Right cardiac atrium (tissue), 5 donors: ENCODE data around the gene PADI1. TPM values are rescaled to one million over a fixed set of nuclear protein-coding genes. Genes with fewer than 3 reads are reported as not detected.
A peak's percentile ranks its signal among the peaks of the same experiment; 100 is the strongest.

Experiments used
- ATAC-seq, 2 donors: fragments of 200-7000 bp; cut with Tn5 transposase; one replicate each; pipeline versions ENCODE4 v1.8.0 to v1.9.1; 2020; ENCODE audit warnings: moderate library complexity in 2 of 2, mild to moderate bottlenecking in 1 of 2
- DNase-seq, 3 donors: peaks; one replicate each; pipeline ENCODE4 v3.0.0-alpha.2; 2020
- H3K27ac ChIP-seq: one replicate; pipeline ENCODE4 v1.5.1; 2013; ENCODE audit warnings: mild to moderate bottlenecking, low read length, control low read depth, moderate library complexity
- H3K27me3 ChIP-seq: one replicate; pipeline ENCODE4 v1.6.1; 2013; ENCODE audit not compliant: control insufficient read depth, insufficient read depth
- H3K4me1 ChIP-seq: one replicate; pipeline ENCODE4 v1.6.1; 2013; ENCODE audit warnings: low read length; ENCODE audit not compliant: control insufficient read depth, insufficient read depth
- H3K4me3 ChIP-seq: one replicate; pipeline ENCODE4 v1.5.1; 2013; ENCODE audit warnings: low read length, control low read depth
- H3K9me3 ChIP-seq: one replicate; pipeline ENCODE4 v1.6.1; 2013; ENCODE audit warnings: low read length; ENCODE audit not compliant: control insufficient read depth
- WGBS: extraction: QIAGEN DNeasy Blood & Tissue Kit; methylation state at CpG from one replicate; pipeline ENCODE4 v1.1.7; 2013; 5-methylcytosine and 5-hydroxymethylcytosine counted together
- intact Hi-C, 4 donors: fragments of 100-400 bp; cut with DNase I; formaldehyde crosslinking; loops; one replicate each; pipeline versions ENCODE4 v1.11.0 to v1.14.0; 2022 to 2023
- polyA plus RNA-seq: library from polyadenylated mRNA; stranded (reverse); fragments of 200-250 nt; gene quantifications from one replicate; pipeline ENCODE4 v1.2.3, GENCODE V29; 2013
- total RNA-seq, 4 donors: library from RNA; stranded (reverse); fragmentation: NEBNext Ultra II Directional; extraction: Animal tissue kit (Norgen Biotek cat#: 25700); gene quantifications; one replicate each; pipeline ENCODE4 v1.2.1, GENCODE V29; 2021
- donor health status: healthy with polysubstance abuse.
- donor health status: DM: no; HTN: yes; CAD: no.
- donor health status: DM: no; HTN: no; CAD: no.
- donor health status: DM: no; HTN: yes; CAD: no; lungs with severe emphysema.
- donor health status: DM: yes; HTN: yes; CAD: no.

The PADI1 gene
- total and polyA plus RNA-seq, 5 donors = not detected

DNA sequence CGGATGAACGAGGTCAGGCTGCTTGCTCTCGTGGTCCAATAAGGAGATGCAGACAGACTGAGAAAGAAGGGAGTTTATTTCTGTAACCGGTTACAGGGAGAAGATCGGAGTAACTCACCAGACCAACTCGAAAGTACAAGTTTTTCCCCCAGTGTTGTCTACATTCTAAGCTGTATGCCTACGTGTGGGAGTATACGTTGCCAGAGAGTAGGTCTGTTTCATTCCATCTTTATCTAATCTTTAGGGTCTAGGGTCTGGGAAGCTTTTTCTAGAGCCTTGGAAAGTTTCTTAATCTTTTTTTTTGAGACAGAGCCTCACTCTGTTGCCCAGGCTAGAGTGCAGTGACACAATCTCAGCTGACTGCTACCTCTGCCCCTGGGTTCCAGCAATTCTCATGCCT lies 4.7 kb upstream of the PADI1 start:
- Histone ChIP-seq H3K4me1 (no peaks in the 10 kb centered on the region), H3K27ac (no peak overlapping the region), H3K27me3 (no peaks in the 10 kb centered on the region), H3K9me3 (no peaks in the 10 kb centered on the region), H3K4me3 (no peak overlapping the region)
- whole genome bisulfite sequencing = 29% methylated on average over 8 of the region's 8 CpGs
- DNase-seq = no peak
- ATAC-seq = no peak
- intact Hi-C loops = no loop called here

DNA sequence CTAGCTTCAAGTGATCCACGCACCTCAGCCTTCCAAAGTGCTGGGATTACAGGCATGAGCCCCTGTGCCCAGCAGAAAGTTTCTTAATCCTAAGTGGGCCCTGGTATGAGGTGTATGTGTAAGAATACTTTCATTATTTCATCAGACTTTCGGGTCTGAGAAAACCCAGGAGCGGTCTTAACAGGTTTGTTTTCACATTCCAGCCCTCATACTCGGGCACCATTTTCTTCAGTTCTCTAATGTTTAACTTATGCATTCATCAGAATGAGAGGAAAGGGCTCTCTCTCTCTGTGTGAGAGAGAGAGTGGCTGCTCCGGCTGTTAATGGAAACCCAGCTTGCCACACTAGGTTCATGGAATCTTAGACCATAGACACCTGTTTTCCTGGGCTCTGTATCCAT lies 4.2 kb upstream of the PADI1 start:
- DNase-seq = no peak
- intact Hi-C loops = no loop called here
- H3K27me3 ChIP-seq = no peaks in the 10 kb centered on the region
- H3K27ac ChIP-seq = no peak overlapping the region
- H3K4me1 ChIP-seq = no peaks in the 10 kb centered on the region
- 83% methylated on average over 5 of the region's 5 CpGs for WGBS
- no peak overlapping the region for H3K4me3 ChIP-seq
- no peak for ATAC-seq
- H3K9me3 ChIP-seq = no peaks in the 10 kb centered on the region

- WGBS = 61% methylated on average over 9 of the region's 9 CpGs
- intact Hi-C loops = no loop called here
- H3K27ac ChIP-seq = no peak overlapping the region
- no peaks in the 10 kb centered on the region for H3K9me3 ChIP-seq
- no peaks in the 10 kb centered on the region for H3K4me1 ChIP-seq
- DNase-seq (no peak), ATAC-seq (no peak)
- H3K27me3 ChIP-seq = no peaks in the 10 kb centered on the region
- H3K4me3 ChIP-seq = no peak overlapping the region
Measured at GRCh38 chr1:17201201-17202021, 3.5 kb upstream of the PADI1 start.

- 87% methylated on average over 7 of the region's 7 CpGs for WGBS
- Histone ChIP-seq H3K27ac (no peak overlapping the region), H3K9me3 (no peaks in the 10 kb centered on the region), H3K27me3 (no peaks in the 10 kb centered on the region), H3K4me3 (no peak overlapping the region), H3K4me1 (no peaks in the 10 kb centered on the region)
- intact Hi-C loops = no loop called here
- DNase-seq = no peak
- ATAC-seq = no peak
Measured at GRCh38 chr1:17205652-17206051, 724 bp downstream of the PADI1 start.

DNA sequence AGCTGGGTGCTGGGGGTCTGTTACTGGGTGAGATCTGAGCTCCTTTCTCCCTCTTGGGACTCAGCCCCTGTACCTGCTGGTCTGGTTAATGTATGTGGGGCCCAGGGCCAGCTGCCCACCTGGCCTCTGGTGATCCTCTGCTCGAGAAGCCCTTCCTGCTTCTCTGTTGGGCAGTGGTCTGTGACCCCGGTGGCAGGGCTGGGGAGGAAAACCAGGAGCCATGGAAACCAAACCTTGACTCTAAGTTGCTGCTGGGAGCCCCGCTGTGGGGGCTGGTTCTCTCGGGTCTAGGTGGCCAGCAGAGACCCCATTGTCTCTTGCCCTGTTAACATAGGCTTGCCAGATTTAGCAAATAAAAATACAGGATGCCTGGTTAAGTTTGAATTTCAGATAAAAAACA lies 1.3 kb downstream of the PADI1 start:
- no peak overlapping the region for H3K4me3 ChIP-seq
- DNase-seq (no peak), ATAC-seq (no peak)
- intact Hi-C loops = no loop called here
- H3K4me1 ChIP-seq = no peaks in the 10 kb centered on the region
- H3K27ac ChIP-seq = no peak overlapping the region
- no peaks in the 10 kb centered on the region for H3K27me3 ChIP-seq
- WGBS = 66% methylated on average over 4 of the region's 4 CpGs
- no peaks in the 10 kb centered on the region for H3K9me3 ChIP-seq

- H3K27me3 ChIP-seq = no peaks in the 10 kb centered on the region
- DNase-seq (peak in 2 of 3 donors; percentile 34 to 72), ATAC-seq (peak in 1 of 2 donors; percentile 29)
- no peak overlapping the region for H3K27ac ChIP-seq
- H3K4me3 ChIP-seq = no peak overlapping the region
- 45% methylated on average over 4 of the region's 4 CpGs for WGBS
- H3K4me1 ChIP-seq = no peaks in the 10 kb centered on the region
- intact Hi-C loops = no loop called here
- no peaks in the 10 kb centered on the region for H3K9me3 ChIP-seq
Measured at GRCh38 chr1:17207046-17207445, 2.1 kb downstream of the PADI1 start.

GRCh38 chr1:17207540-17207939 lies 2.6 kb downstream of the PADI1 start:
- ATAC-seq = no peak
- H3K27ac ChIP-seq = no peak overlapping the region
- no peaks in the 10 kb centered on the region for H3K4me1 ChIP-seq
- no peak for DNase-seq
- H3K4me3 ChIP-seq = no peak overlapping the region
- H3K9me3 ChIP-seq = no peaks in the 10 kb centered on the region
- intact Hi-C loops = no loop called here
- 63% methylated on average over 5 of the region's 5 CpGs for WGBS
- no peaks in the 10 kb centered on the region for H3K27me3 ChIP-seq

GRCh38 chr1:17207966-17208418 lies 3.1 kb downstream of the PADI1 start:
- Histone ChIP-seq H3K27ac (no peak overlapping the region), H3K4me1 (no peaks in the 10 kb centered on the region), H3K4me3 (no peak overlapping the region), H3K27me3 (no peaks in the 10 kb centered on the region), H3K9me3 (no peaks in the 10 kb centered on the region)
- peak in 1 of 2 donors; percentile 30 for ATAC-seq
- intact Hi-C loops = no loop called here
- no peak for DNase-seq
- 45% methylated on average over 2 of the region's 2 CpGs for WGBS

- Histone ChIP-seq H3K4me3 (no peak overlapping the region), H3K4me1 (no peaks in the 10 kb centered on the region), H3K27me3 (no peaks in the 10 kb centered on the region), H3K27ac (no peak overlapping the region), H3K9me3 (no peaks in the 10 kb centered on the region)
- WGBS = 80% methylated on average over 3 of the region's 3 CpGs
- intact Hi-C loops = no loop called here
- no peak for DNase-seq
- ATAC-seq = no peak
Measured at GRCh38 chr1:17208546-17208945, 3.6 kb downstream of the PADI1 start.

DNA sequence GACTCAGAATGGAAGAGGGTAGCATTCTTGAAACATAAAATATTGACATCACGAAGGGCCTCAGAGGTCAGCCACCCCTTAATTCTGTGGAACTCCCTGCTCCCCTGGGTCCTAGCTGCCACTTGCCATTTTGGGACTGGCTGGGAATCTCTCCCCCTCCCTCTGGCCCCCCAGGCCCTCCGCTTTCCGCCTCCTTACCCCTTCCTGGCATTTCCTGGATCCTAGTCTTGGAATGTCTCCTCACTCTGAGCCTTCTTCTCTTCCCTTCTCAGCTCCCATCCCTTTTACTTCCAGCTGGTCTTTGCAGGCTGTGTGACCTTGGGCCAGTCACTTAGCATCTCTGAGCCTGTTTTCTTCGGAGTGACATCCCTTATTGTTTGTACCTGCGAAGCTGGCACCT lies 4.5 kb downstream of the PADI1 start:
- ATAC-seq = no peak
- H3K4me3 ChIP-seq = no peak overlapping the region
- H3K4me1 ChIP-seq = no peaks in the 10 kb centered on the region
- H3K27ac ChIP-seq = no peak overlapping the region
- no peaks in the 10 kb centered on the region for H3K9me3 ChIP-seq
- intact Hi-C loops = no loop called here
- DNase-seq = no peak
- WGBS = 69% methylated on average over 5 of the region's 5 CpGs
- no peaks in the 10 kb centered on the region for H3K27me3 ChIP-seq

DNA sequence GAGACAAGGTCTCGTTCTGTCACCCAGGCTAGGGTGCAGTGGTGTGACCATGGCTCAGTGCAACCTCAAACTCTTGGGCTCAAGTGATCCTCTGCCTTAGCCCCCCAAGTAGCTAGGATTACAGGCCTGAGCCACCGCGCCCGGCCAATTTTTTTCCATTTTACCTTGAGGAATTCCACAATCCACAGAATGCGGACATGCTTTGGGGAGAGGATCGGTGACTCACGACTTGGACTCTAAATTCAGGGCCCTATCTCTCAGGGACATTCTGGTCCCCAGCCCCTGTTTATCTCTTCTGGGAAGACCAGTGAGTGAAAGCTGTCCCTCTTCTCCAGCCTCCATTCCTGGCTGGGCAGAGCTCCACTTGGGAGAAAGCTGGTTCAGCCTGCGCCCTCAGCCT lies 5.2 kb downstream of the PADI1 start:
- ATAC-seq = no peak
- H3K4me1 ChIP-seq = no peaks in the 10 kb centered on the region
- H3K27ac ChIP-seq = no peak overlapping the region
- 90% methylated on average over 8 of the region's 8 CpGs for WGBS
- no peaks in the 10 kb centered on the region for H3K9me3 ChIP-seq
- DNase-seq = no peak
- intact Hi-C loops = no loop called here
- no peaks in the 10 kb centered on the region for H3K27me3 ChIP-seq
- no peak overlapping the region for H3K4me3 ChIP-seq

GRCh38 chr1:17211377-17211776 lies 6.4 kb downstream of the PADI1 start:
- 89% methylated on average over 5 of the region's 5 CpGs for WGBS
- Histone ChIP-seq H3K4me1 (no peaks in the 10 kb centered on the region), H3K4me3 (no peak overlapping the region), H3K27ac (no peak overlapping the region), H3K27me3 (no peaks in the 10 kb centered on the region), H3K9me3 (no peaks in the 10 kb centered on the region)
- DNase-seq (no peak), ATAC-seq (no peak)
- intact Hi-C loops = no loop called here
